ENCODE results near the gene MRPL11.

The MRPL11 gene

DNA sequence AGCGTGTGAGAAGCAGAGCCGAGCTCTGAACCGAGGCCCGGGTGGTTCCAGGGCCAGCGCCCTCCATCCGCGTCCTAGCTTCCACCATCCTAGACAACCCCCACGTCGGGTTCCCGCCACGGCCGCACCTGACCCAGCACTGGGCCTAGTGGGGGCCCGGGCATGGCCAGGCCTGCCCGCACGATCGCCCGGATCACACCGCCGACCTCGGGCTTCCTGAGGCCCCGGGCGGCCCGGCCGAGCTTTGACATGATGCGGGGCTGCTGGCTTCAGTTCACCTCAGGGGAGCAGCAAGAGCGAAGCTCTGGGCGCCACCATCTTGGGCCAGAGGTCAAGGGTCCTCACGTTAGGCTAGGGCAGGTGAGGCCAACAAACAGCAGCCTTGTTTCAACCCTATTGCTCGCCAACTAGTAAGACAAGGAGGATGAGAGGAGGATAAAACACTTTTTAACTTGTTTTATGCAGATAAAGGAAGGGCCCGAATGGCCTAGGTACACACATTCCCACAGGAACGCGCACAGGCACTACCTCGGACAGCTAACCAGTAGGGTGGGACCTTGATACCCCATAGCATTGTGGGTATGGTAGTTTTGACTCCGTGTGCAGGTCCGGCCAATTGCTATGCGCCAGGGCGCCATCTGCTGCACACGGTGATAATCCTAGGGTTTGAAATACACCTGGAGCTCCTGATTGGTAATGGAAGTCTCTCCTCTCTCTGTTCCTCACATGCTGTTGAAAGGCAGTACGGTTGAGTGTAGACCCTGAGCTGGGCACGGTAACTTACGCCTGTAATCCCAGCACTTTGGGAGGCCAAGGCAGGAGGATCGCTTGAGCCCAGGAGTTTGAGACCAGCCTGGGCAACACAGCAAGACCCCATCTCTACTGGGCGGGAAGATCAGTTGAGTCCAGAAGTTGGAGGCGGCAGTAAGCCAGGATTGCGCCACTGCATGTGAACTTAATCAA is at the start of gene MRPL11:
Gene MRPL11 (minus strand): TSS at position 345 of the 963 bp plus-strand sequence. CDS start 94 bp downstream, at position 251.
- FAIRE-seq (peak; percentile 62), DNase-seq (ENCODE audit: insufficient read length, low spot score) (peak; percentile 96)
- 0 out of 2 replicates have a peak, but pooled peaks have one; percentile 36 for TF ChIP-seq POLR2A (IDR thresholded peaks at IDR 0.05; ENCODE audit: low read depth, low read length)

DNA sequence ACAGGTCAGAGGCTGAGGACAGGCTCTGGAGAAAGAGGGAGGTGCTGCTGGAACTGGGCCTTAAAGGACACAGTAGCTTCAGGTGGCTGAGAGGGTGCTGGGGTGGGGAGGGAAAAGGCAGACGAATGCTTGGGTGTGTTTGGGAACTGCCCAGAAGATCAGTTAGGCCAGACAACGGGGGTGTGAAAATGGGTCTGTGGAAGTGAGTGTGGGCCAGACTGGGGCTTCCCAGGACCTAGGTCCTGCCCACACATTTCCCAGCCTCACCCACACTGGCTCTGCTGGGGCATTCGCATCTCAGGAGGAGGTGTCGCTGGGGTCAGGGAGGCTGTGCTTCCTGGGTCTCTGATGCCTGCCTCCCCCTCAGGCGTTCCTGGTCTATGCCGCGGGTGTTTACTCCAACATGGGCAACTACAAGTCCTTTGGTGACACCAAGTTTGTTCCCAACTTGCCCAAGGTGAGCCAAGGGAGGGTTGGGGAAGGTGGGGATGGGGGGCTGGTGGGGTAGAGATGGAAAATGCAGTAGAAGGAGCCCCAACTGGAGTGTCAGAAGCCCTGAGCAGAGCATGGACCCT is 46.2 kb upstream of the MRPL11 start:
- no peak for FAIRE-seq
- DNase-seq (ENCODE audit: insufficient read length, low spot score): no peak
- TF ChIP-seq POLR2A (IDR thresholded peaks at IDR 0.05; ENCODE audit: low read depth, low read length): no peak

DNA sequence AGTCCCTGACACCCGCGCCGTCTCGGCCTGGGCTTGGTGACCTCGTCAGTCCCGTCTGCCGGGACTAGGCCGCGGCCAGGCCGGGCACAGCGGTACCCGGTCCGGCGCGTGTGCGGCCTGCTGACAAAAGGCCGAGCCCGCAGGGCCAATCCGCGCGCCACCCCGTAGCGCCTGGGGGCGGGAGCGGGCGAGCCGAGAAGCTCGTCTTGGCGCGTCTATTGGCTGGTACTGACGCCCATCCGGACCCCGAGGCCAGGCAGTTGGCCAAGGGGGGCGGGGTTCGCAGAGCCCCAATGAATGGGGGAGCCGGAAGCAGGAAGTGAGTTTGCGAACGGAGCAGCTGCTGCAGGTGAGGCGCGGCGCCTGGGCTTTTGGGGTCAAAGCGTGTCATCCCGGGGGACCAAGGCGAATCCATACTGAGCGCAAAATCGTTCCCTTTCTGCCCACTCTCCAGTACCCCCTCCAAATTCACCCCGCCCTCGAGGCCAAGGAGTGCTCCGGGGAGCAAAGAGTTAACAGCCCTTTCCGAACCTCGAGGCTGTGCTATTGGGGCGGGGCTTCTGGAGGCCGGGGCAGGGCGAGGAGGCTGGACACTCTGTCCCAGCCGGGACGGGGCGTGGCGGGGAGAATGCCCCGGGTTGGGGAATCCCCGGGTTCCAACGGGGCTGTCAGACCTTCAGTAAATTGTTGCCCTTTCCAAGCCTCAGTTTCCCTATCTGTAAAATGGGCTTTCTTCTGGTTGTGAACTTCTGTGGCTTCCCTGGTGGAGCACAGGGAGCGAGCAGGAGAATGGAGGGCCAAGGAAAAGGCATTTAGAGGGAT is 41.7 kb upstream of the MRPL11 start, which contains the start of gene DPP3:
Gene DPP3 (plus strand): TSS at position 318 of the 822 bp plus-strand sequence. CDS start 1,767 bp downstream, outside the sequence.
- DNase-seq (ENCODE audit: insufficient read length, low spot score): peak; percentile 97
- peak; percentile 87 for TF ChIP-seq POLR2A (IDR thresholded peaks at IDR 0.05; ENCODE audit: low read depth, low read length)
- FAIRE-seq: no peak

DNA sequence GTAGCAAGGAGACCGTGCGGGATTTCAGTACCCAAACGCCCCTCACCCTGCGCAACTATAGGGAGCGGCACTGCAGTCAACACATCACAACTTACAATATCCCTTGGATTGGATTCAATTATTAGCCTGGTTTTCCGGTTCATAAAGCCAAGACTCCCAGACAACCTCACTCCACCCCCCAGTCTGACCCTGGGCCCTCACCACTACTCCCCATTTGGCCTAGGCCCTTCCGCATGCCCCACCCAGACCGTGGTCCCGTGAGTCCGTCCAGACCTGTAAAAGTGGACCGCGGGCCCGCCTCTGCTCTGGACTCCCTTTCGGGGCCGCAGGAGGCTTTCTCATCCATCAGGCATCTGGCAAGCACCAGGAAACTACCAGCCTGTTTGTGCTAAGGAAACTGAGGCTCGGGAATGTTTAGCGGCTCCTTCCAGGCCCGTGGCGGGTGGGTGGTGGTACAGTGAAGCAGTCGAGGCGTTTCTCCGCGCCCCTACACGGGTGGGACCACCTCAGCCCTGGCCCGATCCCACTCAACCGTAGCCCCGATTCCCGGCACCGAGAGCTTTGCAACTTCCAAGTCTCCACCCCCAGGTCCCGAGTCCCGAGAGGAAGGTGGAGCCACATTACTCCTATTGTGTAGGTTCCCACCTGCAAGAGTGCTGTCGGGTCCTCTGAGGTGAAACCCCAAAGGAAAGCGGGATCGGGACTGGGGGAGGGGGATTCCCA is 40.9 kb upstream of the MRPL11 start:
- peak; percentile 78 for DNase-seq (ENCODE audit: insufficient read length, low spot score)
- TF ChIP-seq POLR2A (IDR thresholded peaks at IDR 0.05; ENCODE audit: low read depth, low read length): no peak
- FAIRE-seq: no peak

DNA sequence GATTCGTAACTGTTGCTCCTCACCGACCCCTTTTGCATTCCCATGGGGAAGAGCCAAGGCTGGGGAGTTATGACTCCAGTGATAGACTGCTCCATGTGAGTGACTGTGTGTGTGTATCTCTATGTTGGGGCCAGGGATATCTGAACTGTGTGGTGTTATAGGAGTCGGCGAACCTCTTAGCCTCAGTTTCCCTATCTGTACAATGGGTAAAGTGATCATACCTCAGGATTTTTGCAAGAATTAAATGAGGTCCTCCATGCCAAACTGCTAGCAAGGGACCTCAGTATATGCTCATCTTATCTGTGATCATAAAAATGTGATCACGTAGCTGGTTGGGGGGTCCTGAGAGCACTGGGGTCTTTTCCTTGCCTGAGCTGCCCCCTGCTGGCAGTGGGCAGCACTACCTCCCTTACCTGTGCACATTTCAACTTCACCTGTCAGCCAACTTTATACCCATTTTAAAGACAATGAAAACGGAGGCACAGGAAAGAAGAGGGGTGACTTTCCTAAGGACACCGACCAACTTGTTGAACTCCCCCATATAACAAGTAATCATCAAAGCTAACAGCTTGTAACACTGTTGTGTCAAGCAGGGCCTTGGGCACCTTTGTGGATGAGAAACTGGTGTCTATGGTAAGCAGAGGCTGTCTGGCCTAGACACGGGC is 40.2 kb upstream of the MRPL11 start:
- DNase-seq (ENCODE audit: insufficient read length, low spot score): no peak
- FAIRE-seq: no peak
- no peak for TF ChIP-seq POLR2A (IDR thresholded peaks at IDR 0.05; ENCODE audit: low read depth, low read length)

DNA sequence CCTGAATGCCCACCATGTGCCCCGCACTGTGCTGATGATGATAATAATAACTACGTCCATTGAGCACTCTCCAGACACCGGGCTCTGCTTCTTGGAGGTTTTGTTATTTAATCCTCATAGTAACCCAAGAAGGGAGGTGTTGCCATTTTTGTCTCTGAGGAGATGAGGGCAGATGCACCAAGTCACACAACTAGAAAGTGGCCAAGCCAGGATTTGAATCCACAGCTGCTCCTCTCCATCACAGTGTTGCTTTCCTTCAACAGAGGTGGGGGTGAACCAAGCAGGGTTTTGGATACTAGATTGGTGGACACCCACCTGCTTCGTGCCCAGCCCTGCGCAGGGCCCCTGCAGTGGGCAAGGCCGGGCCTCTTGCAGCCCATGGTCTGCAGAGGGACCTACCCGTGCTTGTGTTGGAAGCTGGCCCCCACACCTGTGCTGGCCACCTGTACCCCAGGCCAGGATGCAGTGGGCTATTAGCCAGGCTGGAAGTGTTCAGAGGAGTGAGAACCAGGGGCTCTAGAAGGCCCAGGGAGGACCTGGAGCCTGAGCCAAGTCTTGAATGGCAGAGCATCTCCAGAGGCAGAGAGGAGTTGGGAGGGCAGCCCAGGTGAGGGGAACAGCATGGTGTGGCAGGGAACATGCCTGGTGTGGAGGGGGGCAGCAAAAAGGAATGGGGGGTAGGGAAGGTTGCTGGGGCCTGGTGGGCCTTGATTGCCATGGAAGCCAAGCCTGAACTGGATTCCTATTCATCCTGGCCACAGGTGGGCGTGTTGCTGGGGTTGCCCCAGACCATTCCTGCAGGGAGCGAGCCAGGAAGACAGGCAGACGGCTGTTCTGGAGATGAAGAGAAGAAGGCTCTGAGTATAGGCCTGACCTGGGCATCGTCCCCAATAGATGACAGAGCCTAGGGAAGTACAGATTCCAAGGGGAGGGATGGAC is 38.9 kb upstream of the MRPL11 start:
- no peak for TF ChIP-seq POLR2A (IDR thresholded peaks at IDR 0.05; ENCODE audit: low read depth, low read length)
- FAIRE-seq: no peak
- DNase-seq (ENCODE audit: insufficient read length, low spot score): no peak

DNA sequence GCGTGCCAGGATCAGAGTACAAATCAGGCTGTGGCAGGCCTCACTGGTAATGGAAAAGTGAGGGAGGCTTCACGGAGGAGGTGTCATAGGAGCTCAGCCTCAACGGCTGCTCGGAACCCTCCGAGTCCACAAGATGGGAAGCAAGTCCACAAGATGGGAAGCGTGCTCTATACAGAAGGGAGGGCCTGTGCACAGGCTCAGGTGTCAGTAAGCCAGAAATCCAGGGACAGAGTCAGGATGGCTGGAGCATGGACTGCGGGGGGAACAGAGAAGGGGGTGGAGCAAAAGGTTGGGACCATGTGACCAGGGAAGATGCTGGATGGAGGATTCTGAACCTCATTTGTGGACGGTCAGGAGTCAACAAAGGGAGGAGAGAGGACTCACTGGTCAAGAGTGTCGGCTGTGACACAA is 38.2 kb upstream of the MRPL11 start:
- DNase-seq (ENCODE audit: insufficient read length, low spot score) (no peak), FAIRE-seq (no peak)

DNA sequence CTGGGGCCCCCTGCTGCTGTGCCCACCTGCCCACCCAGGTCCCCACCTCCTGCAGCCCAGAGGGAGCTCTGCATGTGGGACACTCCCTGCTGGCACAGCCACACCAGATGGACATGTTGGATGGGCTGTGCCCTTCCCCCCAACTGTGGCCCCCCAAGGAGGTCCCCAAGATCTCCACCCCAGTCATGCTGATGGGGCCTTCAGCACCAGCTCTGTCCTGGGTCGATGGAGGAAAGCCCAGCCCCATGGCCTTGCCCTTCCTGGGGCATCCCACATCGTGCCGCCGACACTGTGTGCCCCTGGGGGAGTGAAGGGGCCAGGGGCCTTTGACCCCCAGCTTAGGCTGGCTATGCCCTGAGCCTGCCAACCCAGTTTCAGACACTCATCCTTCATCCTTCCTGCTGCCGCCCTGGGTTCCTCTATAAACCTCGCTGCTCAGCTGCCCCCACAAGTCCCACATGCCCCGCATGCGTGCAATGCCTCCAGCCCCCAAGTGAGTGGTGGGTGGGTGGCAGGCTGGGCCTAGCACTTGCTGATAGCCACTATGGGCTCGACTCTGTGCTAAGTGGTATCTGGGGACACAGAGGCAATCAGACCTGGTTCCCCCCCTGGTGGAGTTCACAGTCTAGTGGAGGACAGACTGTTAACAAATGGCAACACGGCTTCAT is 37.7 kb upstream of the MRPL11 start:
- DNase-seq (ENCODE audit: insufficient read length, low spot score) (no peak), FAIRE-seq (no peak)
- no peak for TF ChIP-seq POLR2A (IDR thresholded peaks at IDR 0.05; ENCODE audit: low read depth, low read length)

More for the DNA sequence above, 38.2 kb upstream of the MRPL11 start:
- TF ChIP-seq POLR2A (IDR thresholded peaks at IDR 0.05; ENCODE audit: low read depth, low read length): no peak

DNA sequence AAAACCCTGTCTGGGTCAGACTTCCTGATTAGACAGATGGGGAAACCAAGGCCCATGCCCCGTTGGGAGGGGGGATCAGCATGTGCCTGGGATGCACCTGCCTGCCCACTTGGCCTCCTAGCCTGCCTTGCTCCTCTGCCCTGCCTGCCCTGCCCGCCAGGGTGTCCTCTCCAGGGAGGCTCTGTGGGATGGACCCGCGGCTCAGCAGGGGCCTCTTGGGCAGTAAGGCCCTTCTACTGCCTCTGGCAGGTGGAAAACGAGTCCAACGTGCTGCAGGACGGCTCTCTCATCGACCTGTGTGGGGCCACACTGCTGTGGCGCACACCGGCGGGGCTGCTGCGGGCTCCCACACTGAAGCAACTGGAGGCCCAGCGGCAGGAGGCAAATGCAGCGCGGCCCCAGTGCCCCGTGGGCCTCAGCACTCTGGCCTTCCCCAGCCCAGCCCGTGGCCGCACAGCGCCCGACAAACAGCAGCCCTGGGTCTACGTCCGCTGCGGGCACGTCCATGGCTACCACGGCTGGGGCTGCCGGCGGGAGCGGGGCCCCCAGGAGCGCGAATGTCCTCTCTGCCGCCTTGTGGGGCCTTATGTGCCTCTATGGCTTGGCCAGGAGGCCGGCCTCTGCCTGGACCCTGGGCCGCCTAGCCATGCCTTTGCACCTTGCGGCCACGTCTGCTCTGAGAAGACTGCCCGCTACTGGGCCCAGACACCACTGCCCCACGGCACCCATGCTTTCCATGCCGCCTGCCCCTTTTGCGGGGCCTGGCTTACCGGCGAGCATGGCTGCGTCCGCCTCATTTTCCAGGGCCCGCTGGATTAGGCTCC is 36.9 kb upstream of the MRPL11 start:
- DNase-seq (ENCODE audit: insufficient read length, low spot score) (no peak), FAIRE-seq (no peak)
- no peak for TF ChIP-seq POLR2A (IDR thresholded peaks at IDR 0.05; ENCODE audit: low read depth, low read length)

All from H54 (cell line).